HepG2 (cell line): ENCODE data around the gene MEX3D. TPM values are rescaled to one million over a fixed set of nuclear protein-coding genes. Genes with fewer than 3 reads are reported as not detected.

ENCODE experiments used
- FOXK1 ChIP-seq: sonication (generic); formaldehyde crosslinking; IDR thresholded peaks from 2 replicates; pipeline ENCODE4 v1.4.0; 2020; ENCODE audit warnings: low read depth, missing genetic modification reagents, borderline replicate concordance
- FOXP4 ChIP-seq: sonication (generic); formaldehyde crosslinking; IDR thresholded peaks from 2 replicates; pipeline ENCODE4 v1.4.0; 2020; ENCODE audit warnings: missing genetic modification reagents
- HMGXB3 ChIP-seq: sonication (generic); formaldehyde crosslinking; IDR thresholded peaks from 2 replicates; pipeline ENCODE4 v1.4.0; 2020; ENCODE audit warnings: missing genetic modification reagents, borderline replicate concordance
- KDM2A ChIP-seq: sonication (generic); formaldehyde crosslinking; IDR thresholded peaks from 2 replicates; pipeline ENCODE4 v1.4.0; 2020; ENCODE audit warnings: low read depth, missing genetic modification reagents, borderline replicate concordance
- NFE2L2 ChIP-seq: fragments of 150-350 bp; IDR thresholded peaks from 2 replicates; pipeline ENCODE4 v1.6.1; 2014; ENCODE audit warnings: low read length
- PHF20 ChIP-seq: sonication (generic); formaldehyde crosslinking; IDR thresholded peaks from 2 replicates; pipeline ENCODE4 v1.5.0; 2020; ENCODE audit warnings: mild to moderate bottlenecking, missing genetic modification reagents
- PRDM4 ChIP-seq: sonication (generic); formaldehyde crosslinking; IDR thresholded peaks from 2 replicates; pipeline ENCODE4 v1.9.0; 2021; ENCODE audit warnings: missing genetic modification reagents, borderline replicate concordance
- PTBP1 ChIP-seq: fragments of 200-400 bp; formaldehyde crosslinking; IDR thresholded peaks from 2 replicates; pipeline ENCODE4 v1.6.1; 2018; ENCODE audit warnings: low read length, low read depth; ENCODE audit not compliant: poor library complexity, severe bottlenecking
- SPEN ChIP-seq: sonication (generic); formaldehyde crosslinking; IDR thresholded peaks from 2 replicates; pipeline ENCODE4 v1.5.1; 2020; ENCODE audit warnings: low read depth, mild to moderate bottlenecking, missing genetic modification reagents
- TFE3 ChIP-seq: IDR thresholded peaks from 2 replicates; pipeline ENCODE4 v1.6.1; 2016
- ZC3H4 ChIP-seq: sonication (generic); formaldehyde crosslinking; IDR thresholded peaks from 2 replicates; pipeline ENCODE4 v1.4.0; 2020; ENCODE audit warnings: missing genetic modification reagents, borderline replicate concordance
- ZFP91 ChIP-seq: sonication (generic); formaldehyde crosslinking; IDR thresholded peaks from 2 replicates; pipeline ENCODE4 v1.9.0; 2022; ENCODE audit warnings: missing genetic modification reagents, mild to moderate bottlenecking, borderline replicate concordance
- ZNF274 ChIP-seq: sonication (generic); formaldehyde crosslinking; IDR thresholded peaks from 2 replicates; pipeline ENCODE4 v1.5.1; 2020; ENCODE audit warnings: mild to moderate bottlenecking, missing genetic modification reagents
- ZNF343 ChIP-seq: sonication (generic); formaldehyde crosslinking; IDR thresholded peaks from 2 replicates; pipeline ENCODE4 v1.4.0; 2020; ENCODE audit warnings: mild to moderate bottlenecking, missing genetic modification reagents
- polyA plus RNA-seq, 8 experiments: library from polyadenylated mRNA; depleted of rRNA in 3 of 8; stranded (reverse) in 7 of 8; unstranded in 1 of 8; fragments of >200 nt; fragmentation: Illumina TruSeq in 4 of 8; extraction: Trizol in 4 of 8; gene quantifications; 2 replicates each; pipeline versions ENCODE4 v1.2.1 to v1.2.3, GENCODE V29; 2011 to 2016; ENCODE audit warnings: low read depth in 4 of 8, missing spikeins in 1 of 8, mixed read lengths in 1 of 8; ENCODE audit not compliant: insufficient read depth in 1 of 8
- total RNA-seq, 5 experiments: library from RNA; depleted of rRNA; stranded (reverse); fragments of >200 nt; fragmentation: Illumina TruSeq; extraction: Trizol; gene quantifications; 2 replicates each; pipeline ENCODE4 v1.2.3, GENCODE V29; 2016; ENCODE audit warnings: low read depth in 1 of 5

MEX3D gene
- total and polyA plus RNA-seq, 2 of the 13 experiments (the other 11 are each of a cell fraction or from before 2014, with no cell fraction given): 3.6 to 17.1 TPM

- peak; percentile 30; the same call in 1 of the 2 replicates for TF ChIP-seq HMGXB3 (CRISPR knock-in tag)
- no peak for TF ChIP-seq SPEN (CRISPR knock-in tag)
- TF ChIP-seq PHF20 (CRISPR knock-in tag): no peak
- peak; percentile 76 for TF ChIP-seq ZNF343 (CRISPR knock-in tag)
- no peak for TF ChIP-seq NFE2L2
- peak; percentile 31; the same call in 1 of the 2 replicates for TF ChIP-seq ZNF274 (CRISPR knock-in tag)
- no peak for TF ChIP-seq TFE3
- no peak for TF ChIP-seq FOXP4 (CRISPR knock-in tag)
- TF ChIP-seq KDM2A: peak; percentile 97
- no peak for TF ChIP-seq ZC3H4
- no peak for TF ChIP-seq FOXK1 (CRISPR knock-in tag)
- peak; percentile 47 for TF ChIP-seq ZFP91 (CRISPR knock-in tag)
- no peak for TF ChIP-seq PRDM4 (CRISPR knock-in tag)
- no peak for TF ChIP-seq PTBP1
Measured at GRCh38 chr19:1592755-1593500, 24.8 kb upstream of the MEX3D start, which contains the start of gene MBD3 (continued).
